ENCODE data around the gene KCTD20. TPM values are rescaled to one million over a fixed set of nuclear protein-coding genes. Genes with fewer than 3 reads are reported as not detected.
A peak's percentile ranks its signal among the peaks of the same experiment; 100 is the strongest.

The KCTD20 gene
- total and polyA plus RNA-seq, 9 of the 15 experiments (the other 6 are each of a cell fraction or from before 2014, with no cell fraction given): 28.9 to 160 (median 70.6) TPM

GRCh38 chr6:36478051-36478526 lies 35.3 kb downstream of the KCTD20 start (continued):
- TF ChIP-seq, protein P1, sequence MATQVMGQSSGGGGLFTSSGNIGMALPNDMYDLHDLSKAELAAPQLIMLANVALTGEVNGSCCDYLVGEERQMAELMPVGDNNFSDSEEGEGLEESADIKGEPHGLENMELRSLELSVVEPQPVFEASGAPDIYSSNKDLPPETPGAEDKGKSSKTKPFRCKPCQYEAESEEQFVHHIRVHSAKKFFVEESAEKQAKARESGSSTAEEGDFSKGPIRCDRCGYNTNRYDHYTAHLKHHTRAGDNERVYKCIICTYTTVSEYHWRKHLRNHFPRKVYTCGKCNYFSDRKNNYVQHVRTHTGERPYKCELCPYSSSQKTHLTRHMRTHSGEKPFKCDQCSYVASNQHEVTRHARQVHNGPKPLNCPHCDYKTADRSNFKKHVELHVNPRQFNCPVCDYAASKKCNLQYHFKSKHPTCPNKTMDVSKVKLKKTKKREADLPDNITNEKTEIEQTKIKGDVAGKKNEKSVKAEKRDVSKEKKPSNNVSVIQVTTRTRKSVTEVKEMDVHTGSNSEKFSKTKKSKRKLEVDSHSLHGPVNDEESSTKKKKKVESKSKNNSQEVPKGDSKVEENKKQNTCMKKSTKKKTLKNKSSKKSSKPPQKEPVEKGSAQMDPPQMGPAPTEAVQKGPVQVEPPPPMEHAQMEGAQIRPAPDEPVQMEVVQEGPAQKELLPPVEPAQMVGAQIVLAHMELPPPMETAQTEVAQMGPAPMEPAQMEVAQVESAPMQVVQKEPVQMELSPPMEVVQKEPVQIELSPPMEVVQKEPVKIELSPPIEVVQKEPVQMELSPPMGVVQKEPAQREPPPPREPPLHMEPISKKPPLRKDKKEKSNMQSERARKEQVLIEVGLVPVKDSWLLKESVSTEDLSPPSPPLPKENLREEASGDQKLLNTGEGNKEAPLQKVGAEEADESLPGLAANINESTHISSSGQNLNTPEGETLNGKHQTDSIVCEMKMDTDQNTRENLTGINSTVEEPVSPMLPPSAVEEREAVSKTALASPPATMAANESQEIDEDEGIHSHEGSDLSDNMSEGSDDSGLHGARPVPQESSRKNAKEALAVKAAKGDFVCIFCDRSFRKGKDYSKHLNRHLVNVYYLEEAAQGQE (IDR thresholded peaks at IDR 0.05; ENCODE audit: borderline replicate concordance): peak; percentile 36; the same call in 1 of the 2 replicates
- TF ChIP-seq, protein P1 (CRISPR knock-in tag; IDR thresholded peaks at IDR 0.05; ENCODE audit: low read depth): no peak
- no peak for TF ChIP-seq NCOA2 (IDR thresholded peaks at IDR 0.05; ENCODE audit: partially characterized antibody in 2 of 2)
- TF ChIP-seq JUND (IDR thresholded peaks at IDR 0.05; ENCODE audit: borderline replicate concordance, low read depth, low read length): peak; percentile 51
- peak; percentile 55; the same call in 1 of the 3 replicates for TF ChIP-seq JUND (tag; IDR thresholded peaks at IDR 0.05; ENCODE audit: borderline replicate concordance, low read depth, low read length)
- no peak for TF ChIP-seq ZNF134 (CRISPR knock-in tag; conservative IDR thresholded peaks at IDR 0.05)
- TF ChIP-seq ZZZ3 (IDR thresholded peaks at IDR 0.05): no peak
- TF ChIP-seq NFE2L1 (tag; IDR thresholded peaks at IDR 0.05; ENCODE audit: borderline replicate concordance, low read depth): no peak
